ENCODE measurements around the gene VAT1L.

The VAT1L gene

DNA sequence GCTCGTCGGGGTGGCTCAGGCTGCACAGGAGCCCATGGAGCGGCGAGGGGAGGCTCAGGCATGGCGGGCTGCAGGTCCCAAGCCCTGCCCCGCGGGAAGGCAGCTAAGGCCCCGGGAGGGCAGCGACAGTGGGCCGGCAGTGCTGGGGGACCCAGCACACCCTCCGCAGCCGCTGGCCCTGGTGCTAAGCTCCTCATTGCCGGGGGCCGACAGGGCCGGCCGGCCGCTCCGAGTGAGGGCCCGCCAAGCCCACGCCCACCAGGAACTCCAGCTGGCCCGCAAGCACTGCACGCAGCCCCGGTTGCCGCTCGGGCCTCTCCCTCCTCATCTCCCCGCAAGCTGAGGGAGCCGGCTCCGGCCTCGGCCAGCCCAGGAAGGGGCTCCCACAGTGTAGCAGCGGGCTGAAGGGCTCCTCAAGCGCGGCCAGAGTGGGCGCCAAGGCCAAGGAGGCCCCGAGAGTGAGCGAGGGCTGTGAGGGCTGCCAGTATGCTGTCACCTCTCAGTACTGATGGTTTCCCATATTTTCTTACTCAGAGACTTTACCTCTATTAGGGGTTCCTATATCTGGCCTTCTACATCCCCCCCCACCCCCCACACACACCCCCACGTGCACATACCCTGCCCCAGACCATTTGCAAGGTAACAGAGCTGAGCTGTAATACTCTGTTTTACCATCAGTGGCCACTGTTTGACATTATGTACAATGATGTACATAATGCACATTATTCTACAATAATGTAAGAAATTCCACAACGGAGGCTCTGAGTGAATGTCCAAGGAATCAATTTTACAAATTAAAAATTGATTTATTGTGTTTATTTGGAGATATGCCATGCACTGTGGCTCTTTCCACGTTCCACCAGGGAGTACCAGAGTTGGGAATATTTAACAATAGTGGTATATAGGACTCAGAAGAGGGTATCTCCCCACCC, 3.7 kb upstream of the VAT1L start:
- no peak for DNase-seq (ENCODE audit: low read depth)

DNA sequence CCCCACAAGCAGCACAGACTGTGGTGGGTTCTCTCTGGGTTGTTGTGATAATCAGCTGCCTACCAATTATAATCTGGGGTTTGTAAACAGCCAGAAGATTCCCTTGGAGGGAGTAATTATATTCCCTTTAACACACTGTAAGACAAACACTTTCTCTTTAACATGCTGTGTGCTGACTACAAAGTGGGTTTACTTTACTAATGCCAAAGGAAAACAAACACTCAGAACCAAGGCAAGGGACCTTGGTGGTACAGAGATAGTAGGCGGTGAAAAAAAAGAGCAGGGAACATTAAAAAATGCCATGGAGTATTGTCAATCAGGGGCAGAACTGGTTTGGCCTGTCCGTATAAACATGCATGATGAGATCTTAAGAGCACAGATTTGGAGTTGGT, 3.0 kb upstream of the VAT1L start:
- DNase-seq (ENCODE audit: low read depth) = no peak

DNA sequence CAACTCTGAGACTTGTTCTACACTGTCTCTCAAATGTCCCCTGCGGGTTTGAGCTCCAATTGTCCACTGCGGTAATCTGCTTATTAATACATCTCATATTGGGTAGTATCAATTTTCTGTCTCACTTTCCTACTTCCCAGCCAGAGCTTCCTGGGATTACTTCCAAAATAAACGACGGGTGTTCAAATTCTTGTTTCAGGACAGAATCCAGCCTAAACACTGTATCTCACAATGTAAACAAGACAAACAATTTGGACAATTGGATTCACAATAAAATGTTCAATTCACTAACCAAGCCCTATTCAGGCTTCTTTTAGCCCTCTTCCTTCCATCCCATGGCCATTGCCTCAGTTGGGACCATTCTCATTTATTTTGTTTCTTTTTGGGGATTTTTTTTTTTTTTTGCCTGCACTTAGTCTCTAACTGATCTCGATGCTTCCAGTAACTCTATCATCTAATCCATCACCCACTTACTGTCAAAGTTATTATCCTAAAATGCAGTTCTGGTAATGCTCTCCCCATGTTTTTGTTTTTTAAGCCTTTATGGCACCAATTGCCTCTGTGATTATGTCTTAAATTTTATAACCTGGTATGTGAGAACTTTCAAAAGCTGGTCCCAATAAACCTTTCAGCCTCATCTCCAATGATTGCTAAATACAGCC, 2.0 kb upstream of the VAT1L start:
- DNase-seq (ENCODE audit: low read depth) = no peak

DNA sequence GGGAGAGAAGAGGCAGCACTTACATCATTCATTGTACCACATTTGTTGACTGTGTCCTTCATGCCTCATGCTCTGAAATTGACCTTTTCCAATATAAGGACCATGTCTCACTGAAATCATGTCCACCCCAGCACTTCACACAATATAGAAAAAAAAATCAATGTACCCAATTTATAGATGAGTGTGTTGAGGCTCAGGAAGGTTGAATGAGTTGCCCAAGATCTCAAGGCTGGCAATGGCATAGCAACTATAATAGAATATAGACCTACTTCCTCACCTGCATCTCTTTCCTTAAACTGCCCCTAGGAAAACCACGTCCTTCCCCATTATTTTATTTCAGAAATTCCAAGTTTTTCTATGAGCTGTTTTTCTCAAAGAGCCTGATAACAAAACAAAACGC, 912 bp upstream of the VAT1L start:
- no peak for DNase-seq (ENCODE audit: low read depth)

DNA sequence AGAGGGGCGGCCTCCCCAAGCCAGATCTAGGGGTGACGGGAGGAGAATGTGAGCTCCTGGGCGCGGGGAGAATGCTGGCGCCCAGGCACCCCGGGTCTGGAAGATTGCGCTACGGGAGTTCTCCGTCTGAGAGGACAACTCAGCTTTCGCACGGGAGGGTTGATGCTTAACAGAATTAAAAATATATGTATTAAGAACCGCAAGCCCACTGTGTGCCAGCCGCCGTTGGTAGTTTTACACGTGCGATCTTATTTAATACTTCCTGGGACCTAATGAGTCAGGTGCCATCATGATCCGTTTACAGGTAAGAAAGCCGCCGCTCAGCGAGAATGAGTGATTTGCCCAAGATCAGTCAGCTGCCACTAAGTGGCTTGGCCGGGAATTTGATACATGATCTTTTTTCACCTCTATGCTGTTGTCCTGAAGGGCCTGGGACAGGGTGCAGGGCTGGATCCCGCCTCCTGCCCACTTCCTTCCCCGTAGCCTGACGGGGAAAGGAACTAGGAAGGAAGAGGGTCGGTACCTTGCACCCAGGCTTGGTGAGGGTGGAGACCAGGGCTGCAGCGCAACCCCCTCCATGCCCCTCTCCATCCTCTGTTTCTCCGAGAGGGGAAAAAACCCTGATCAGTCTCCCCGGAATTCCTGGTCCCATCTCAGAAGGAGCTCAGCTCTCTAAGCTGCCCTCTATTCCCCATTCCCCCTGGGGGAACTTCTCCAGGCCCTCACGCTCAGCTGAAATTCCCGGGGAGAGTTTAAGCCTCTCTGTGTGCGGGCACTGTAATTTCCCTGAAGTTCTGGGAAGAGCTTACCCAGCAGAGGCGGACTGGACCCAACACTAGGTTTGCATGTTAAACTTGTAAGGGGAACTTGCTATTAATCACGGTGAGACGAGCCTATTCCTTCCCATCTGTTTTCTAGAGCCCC, 983 bp downstream of the VAT1L start:
- no peak for DNase-seq (ENCODE audit: low read depth)

DNA sequence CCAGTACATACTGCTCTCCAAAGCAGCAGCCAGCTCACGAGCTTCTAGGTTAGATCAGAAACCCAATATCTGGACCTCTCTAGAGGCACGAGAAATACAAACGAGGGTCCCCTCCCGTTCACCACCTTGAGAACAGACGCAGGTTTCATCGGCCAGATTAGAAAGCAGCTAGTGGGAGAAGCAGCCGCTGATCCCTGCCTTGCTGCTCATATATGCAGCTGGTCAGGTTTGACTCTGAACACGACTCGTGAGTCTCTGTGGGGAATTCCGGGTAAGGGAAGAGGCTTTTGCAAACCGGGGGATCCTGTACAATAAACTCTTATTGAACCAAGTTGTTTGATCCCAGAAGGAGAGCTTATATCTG, 1.6 kb downstream of the VAT1L start:
- DNase-seq (ENCODE audit: low read depth) = no peak

DNA sequence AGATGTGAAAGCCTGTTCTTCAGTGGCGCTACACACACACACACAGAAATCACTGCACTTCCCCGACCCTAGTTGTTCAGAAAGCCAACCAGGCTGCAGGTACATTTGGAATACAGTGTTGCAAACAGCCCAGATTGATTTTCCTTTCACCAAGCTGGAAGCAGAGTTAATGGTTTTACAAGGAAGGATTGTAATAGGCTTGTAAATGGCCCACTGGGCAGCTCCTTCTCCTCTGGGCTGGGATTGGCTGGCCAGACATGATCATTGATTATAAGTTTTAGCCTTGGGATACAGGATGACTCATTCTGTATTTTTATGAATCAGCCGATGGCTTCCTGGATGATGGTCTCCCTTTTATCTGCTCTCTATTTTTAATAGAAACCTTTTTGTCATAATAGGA, 2.5 kb downstream of the VAT1L start:
- no peak for DNase-seq (ENCODE audit: low read depth)

DNA sequence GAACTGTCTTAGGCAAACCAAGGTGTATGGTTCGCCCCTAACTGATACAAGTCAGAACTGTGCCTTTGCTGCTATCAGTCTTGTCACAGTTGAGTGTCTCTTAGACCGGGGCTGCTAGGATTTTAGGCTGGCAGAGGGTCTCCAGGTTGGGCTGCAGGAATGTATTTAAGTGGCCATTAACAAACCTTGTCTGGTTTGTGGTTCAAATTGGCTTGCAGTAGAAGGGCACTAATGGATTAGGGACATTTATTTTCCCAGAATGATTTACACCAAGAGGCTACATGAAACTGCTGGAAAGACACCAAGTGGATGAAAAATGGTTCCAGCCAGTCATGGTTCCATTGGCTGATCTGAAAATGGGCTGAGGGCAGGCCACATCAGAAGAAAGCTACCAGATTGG, 5.1 kb downstream of the VAT1L start:
- no peak for DNase-seq (ENCODE audit: low read depth)

DNA sequence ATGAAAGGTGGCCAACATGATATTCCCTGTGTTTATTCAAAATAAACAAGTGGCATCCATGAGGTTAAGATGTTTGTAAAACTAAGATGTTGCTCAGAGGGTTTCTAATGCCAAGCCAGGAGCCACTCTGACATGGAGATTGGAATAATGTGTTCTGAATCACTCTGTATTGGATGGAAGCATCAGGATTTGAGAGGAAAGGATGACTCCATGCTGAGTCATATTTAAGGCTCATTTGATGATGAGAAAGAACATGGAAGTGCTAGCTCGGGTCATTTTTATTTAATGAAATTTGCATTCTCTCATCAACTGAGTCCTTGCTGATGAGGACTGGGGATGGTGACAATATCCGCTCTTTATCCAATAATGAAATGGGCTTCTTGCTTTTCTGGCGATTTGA, 6.2 kb downstream of the VAT1L start:
- no peak for DNase-seq (ENCODE audit: low read depth)

DNA sequence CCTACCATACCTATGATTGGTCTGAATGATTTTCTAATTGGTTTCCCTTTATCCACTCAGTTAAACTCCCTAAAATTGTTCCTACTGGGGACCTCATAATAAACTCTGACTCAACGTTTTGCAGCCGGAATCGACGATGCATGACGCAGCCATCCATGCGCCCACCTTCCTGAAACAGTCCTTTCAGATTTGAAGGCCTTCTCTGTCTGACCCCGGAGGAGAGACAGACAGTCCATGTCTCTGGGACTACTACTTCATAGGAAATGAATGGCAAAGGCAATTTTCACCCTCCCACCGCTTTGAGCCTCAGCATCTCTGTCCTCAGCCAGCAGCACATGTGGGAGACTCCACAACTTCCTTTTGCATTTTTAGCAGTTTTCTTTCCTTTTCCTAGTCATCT, 13.5 kb downstream of the VAT1L start:
- no peak for DNase-seq (ENCODE audit: low read depth)

DNA sequence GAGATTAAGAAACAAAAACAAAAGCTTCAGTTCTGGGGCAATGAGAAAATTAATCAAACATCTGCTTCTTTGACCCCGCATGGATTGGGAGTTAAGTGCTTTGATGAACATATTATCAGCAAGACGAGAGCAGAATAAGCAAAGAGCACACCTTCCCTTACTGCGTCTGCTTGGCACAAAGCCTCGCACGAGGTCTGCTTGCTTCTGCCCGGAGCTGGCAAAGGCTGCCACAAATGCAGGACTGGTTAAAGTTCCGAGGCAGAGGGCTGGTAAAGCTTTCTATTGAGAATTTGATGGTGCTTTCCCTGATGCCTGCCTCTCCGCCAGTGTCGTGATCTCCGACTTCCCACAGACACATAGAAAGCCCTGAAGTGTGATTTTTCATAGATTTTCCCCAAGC, 17.0 kb downstream of the VAT1L start:
- DNase-seq (ENCODE audit: low read depth) = no peak

DNA sequence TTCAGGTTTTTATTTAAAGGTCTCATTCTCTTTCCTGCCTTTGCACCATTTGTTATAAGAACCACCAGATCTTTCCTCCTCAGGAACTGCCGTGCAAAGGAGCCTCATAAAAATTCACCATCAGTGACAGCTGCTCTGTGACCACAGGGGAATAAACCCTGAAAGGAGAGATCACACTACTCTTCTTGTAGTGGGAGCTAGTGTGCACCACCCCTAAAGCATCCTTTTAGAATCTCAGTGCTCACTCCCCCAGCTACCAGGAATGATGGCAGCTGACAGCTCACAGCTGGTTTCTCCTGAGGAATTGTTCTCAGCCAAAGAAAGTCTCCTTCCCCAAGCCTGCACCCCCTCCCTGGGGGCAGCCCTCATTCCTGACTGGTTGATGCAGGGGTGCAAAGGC, 18.7 kb downstream of the VAT1L start:
- DNase-seq (ENCODE audit: low read depth) = no peak

DNA sequence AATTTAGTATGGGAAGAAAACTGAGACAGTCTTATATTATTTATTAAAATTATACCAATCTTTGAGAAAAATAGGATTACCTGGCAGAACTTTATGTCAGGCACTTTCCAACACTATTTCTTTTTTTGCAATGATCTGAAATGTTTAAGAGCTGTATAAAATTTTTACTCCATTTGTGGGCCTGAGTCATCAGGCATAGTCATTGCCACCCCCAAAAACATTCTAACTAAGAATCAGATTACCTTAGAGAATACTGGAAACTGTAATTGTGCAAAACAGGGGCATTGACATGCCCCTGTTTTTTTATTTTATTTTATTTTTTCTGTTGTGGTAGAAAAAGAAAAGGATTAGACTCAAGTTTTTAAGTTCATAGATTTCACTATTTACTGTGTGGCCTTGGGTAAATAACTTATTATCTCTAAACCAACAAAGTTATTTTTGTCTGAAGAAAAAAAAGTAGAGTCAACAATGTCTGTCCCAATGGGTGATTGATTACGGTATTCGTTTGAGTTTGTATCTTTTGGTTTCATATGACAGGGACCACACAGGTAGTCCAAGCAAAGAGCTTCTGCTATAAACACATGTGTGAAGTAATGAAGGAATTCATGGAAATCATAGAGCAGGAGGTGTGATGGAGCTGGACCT, 24.6 kb downstream of the VAT1L start:
- no peak for DNase-seq (ENCODE audit: low read depth)

DNA sequence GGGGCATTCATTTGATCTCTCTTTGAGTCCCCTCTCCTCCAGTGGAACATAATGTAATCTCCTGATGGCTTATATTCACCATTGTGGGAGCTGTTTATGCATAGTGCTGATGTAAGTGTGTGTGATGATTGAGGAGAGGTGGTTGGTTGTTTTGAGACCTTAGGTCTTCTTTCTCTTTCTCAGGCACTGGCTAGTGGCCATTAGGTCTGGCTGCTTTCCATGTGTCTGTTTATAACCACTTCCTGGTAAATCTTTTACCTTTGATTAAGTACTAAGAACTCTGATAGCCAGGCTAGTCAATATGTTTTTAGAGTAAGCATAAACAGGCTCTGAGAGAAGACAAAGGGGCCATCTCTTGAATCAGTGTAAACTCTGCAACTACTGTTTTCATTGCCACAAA, 27.9 kb downstream of the VAT1L start:
- no peak for DNase-seq (ENCODE audit: low read depth)

DNA sequence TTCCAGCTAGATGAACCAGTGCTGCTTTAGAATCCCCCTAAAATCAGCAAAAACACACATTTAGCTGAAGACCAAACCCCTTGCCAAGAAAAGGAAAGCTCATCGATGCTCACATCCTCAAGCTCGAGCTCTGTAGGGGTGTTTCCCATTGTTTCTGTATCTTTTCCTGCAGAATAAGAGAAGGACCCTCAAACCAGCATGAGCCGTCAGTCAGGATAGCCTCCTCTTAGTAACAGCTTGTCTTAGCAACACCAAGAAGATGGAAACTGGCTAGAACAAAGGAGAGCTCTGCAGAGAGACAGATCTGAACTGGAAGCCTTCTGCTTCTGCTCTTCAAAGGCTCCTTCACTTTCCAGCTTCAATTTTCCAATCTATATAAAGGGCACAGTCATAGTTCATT, 32.0 kb downstream of the VAT1L start:
- DNase-seq (ENCODE audit: low read depth) = no peak

DNA sequence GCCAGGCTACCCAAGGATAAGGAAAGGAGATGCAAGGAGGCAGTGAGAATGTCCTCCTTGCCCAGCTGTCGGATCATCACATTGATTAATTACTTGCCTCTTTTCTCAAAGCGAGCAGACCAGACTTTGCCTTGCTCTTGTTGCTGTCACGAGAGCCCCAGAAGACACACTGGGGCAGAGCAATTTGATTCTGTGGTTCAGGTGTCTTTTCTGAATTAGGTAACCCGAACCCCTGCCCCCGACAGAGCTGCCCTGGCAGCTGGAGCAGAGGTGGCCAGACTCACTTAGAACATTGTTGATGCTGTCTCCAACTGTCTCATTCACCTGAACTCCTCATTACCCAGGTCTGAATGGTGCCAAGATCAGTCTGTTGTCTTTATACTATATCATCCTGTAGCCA, 34.3 kb downstream of the VAT1L start:
- DNase-seq (ENCODE audit: low read depth) = no peak

DNA sequence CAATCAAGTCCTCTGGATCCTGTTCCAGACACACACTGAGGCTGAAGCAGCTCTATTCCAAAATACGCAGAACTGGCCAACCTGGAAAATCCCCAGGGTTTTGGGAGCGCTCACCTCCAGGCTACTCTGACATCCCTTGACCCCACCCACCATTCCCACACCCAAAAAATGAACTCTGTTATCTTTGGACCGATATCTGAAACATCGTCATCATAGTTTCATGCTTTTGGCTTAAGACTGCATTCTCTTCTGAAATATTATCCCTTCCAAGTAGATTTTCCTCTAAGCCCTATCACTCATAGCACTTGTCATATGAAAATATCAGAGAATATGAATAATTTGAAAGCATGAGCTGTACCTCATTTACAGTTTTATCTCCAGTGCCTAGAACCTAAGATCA, 34.7 kb downstream of the VAT1L start:
- DNase-seq (ENCODE audit: low read depth) = no peak

DNA sequence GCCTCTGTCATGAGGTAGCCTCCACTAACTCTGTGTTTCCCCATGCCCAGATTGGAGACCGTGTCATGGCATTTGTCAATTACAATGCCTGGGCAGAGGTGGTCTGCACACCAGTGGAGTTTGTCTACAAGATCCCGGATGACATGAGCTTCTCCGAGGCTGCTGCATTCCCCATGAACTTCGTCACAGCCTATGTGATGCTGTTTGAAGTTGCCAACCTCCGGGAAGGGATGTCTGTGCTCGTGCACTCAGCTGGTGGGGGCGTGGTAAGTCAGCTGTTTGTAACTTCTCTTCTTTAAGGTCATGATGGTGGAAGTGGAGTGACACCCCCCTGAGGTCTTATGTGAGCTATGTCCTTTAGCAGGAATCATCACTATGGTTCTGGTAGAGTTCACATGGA, 36.8 kb downstream of the VAT1L start:
- DNase-seq (ENCODE audit: low read depth) = no peak

DNA sequence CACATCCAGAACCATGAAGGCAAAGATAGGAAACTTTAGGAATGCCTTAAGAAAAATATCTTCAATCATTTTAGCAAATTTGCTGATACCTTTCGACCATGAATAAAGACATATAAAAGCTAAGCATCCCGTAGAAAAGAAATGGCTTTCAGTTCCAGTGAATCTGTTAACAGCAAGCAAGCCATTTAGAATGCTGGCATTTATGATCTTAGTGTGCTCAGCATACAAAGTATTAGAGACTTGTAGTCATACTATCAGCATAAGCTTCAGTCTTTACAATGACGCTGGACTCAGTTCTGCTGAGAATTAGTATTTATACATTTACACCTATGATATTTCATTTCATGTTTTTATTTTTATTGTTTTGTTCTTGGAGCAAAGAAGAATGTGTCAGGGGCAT, 38.7 kb downstream of the VAT1L start:
- no peak for DNase-seq (ENCODE audit: low read depth)

DNA sequence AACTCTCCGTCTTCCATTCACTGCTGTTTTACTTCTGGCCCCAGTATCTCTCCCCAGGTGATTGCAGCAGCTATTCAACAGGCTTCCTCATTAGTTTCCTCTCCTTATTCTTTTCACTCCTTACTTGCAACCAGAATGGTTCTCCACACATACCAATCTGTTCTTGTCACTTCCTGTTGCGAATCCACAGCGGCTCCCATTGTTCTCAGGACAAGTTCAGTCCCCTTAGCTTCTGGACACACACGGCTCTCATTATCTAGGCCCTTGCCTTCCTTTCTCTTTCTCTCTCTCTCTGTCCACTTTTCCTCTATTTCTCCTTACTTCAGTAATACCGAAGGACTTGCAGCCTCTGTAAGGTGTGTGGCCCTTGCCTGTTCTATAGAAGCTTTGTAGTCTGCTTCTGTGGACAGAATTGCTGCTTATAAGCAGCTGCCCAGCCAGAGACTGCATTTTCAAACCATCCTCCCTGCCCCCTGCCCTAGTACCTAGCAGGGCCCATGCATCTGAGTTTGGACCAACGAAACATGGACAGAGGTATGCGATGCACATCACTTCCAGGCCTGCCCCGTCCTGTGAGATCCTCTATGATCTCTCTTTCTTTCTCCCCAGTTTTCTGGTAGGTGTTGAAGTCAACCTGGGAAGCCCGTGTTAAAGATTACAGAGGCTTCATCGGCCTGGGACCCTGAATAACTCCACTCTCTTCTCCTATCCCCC, 45.7 kb downstream of the VAT1L start:
- no peak for DNase-seq (ENCODE audit: low read depth)
